Mesendoderm (in vitro differentiated cells): ENCODE data around the gene ZDHHC11B.
A peak's percentile ranks its signal among the peaks of the same experiment; 100 is the strongest.
"Not testable (repeated sequence)": the region's sequence is repeated elsewhere in the genome, so short reads cannot be mapped to it uniquely, and the experiment has no call there.

Experiments
- DNase-seq: peaks from one replicate; pipeline ENCODE4 v3.0.0; 2013
- H2AK5ac ChIP-seq: 2 replicates; pipeline ENCODE4 v1.6.1; 2013; ENCODE audit warnings: low read length, inconsistent platforms
- H2BK120ac ChIP-seq: 2 replicates; pipeline ENCODE4 v1.6.1; 2013; ENCODE audit warnings: low read depth, mild to moderate bottlenecking, low read length, moderate library complexity, mixed read lengths
- H2BK15ac ChIP-seq: replicated peaks from 2 replicates; pipeline ENCODE4 v1.6.1; 2013; ENCODE audit warnings: low read depth, mild to moderate bottlenecking, moderate library complexity
- H2BK5ac ChIP-seq: 2 replicates; pipeline ENCODE4 v1.6.1; 2013; ENCODE audit warnings: low read length, inconsistent platforms
- H3K18ac ChIP-seq: 2 replicates; pipeline ENCODE4 v1.6.1; 2013; ENCODE audit warnings: mild to moderate bottlenecking, low read length, mixed read lengths
- H3K23ac ChIP-seq: one replicate; pipeline ENCODE4 v1.6.1; 2013; ENCODE audit warnings: low read length
- H3K27ac ChIP-seq: 2 replicates; pipeline ENCODE4 v1.5.1; 2013; ENCODE audit warnings: low read depth, mild to moderate bottlenecking, inconsistent platforms, low read length, moderate library complexity
- H3K27me3 ChIP-seq: 2 replicates; pipeline ENCODE4 v1.6.1; 2013; ENCODE audit warnings: low read length, control low read depth, mild to moderate bottlenecking, inconsistent platforms; ENCODE audit not compliant: insufficient read depth, poor library complexity
- H3K36me3 ChIP-seq: 2 replicates; pipeline ENCODE4 v1.6.1; 2013; ENCODE audit warnings: low read length, inconsistent platforms; ENCODE audit not compliant: control insufficient read depth, insufficient read depth
- H3K4ac ChIP-seq: one replicate; pipeline ENCODE4 v1.6.1; 2013; ENCODE audit warnings: low read depth, mild to moderate bottlenecking, low read length, moderate library complexity
- H3K4me1 ChIP-seq: 2 replicates; pipeline ENCODE4 v1.6.1; 2013; ENCODE audit warnings: low read depth, low read length, inconsistent platforms; ENCODE audit not compliant: control insufficient read depth
- H3K4me2 ChIP-seq: 2 replicates; pipeline ENCODE4 v1.6.1; 2013; ENCODE audit warnings: low read length
- H3K4me3 ChIP-seq: 2 replicates; pipeline ENCODE4 v1.5.1; 2013; ENCODE audit warnings: mild to moderate bottlenecking, low read length
- H3K56ac ChIP-seq: one replicate; pipeline ENCODE4 v1.6.1; 2013; ENCODE audit warnings: low read length
- H3K79me1 ChIP-seq: 2 replicates; pipeline ENCODE4 v1.6.1; 2013; ENCODE audit warnings: low read length, inconsistent platforms
- H3K79me2 ChIP-seq: 2 replicates; pipeline ENCODE4 v1.6.1; 2013; ENCODE audit warnings: mild to moderate bottlenecking, low read length; ENCODE audit not compliant: control insufficient read depth, insufficient read depth
- H3K9ac ChIP-seq: 2 replicates; pipeline ENCODE4 v1.6.1; 2013; ENCODE audit warnings: low read length, inconsistent platforms
- H4K5ac ChIP-seq: one replicate; pipeline ENCODE4 v1.6.1; 2013; ENCODE audit warnings: low read length
- H4K8ac ChIP-seq: one replicate; pipeline ENCODE4 v1.6.1; 2013; ENCODE audit warnings: low read depth, mild to moderate bottlenecking, control low read depth, low read length, moderate library complexity
- WGBS: extraction: QIAGEN DNeasy Blood & Tissue Kit; methylation state at CpG from one replicate; pipeline ENCODE4 v1.1.7; 2013; ENCODE audit warnings: low lambda C conversion rate, missing lambda C conversion rate; ENCODE audit not compliant: insufficient coverage; ENCODE audit errors: extremely low coverage; 5-methylcytosine and 5-hydroxymethylcytosine counted together

The ZDHHC11B gene

GRCh38 chr5:788703-789102 lies 4.2 kb upstream of the ZDHHC11B start:
- H4K8ac ChIP-seq, H3K4me3 ChIP-seq, DNase-seq, H3K36me3 ChIP-seq, H3K4ac ChIP-seq, H3K23ac ChIP-seq, H2BK120ac ChIP-seq, H3K18ac ChIP-seq, H3K27ac ChIP-seq, H3K56ac ChIP-seq, H2BK5ac ChIP-seq, H2AK5ac ChIP-seq, H3K79me2 ChIP-seq, H2BK15ac ChIP-seq, H3K79me1 ChIP-seq, H3K27me3 ChIP-seq, H4K5ac ChIP-seq, H3K4me1 ChIP-seq, H3K9ac ChIP-seq, H3K4me2 ChIP-seq: not testable (repeated sequence)
- no CpG with 5 or more reads among the region's 10 CpGs for WGBS

GRCh38 chr5:787857-788233 lies 3.3 kb upstream of the ZDHHC11B start:
- H3K4me2 ChIP-seq, H3K4me3 ChIP-seq, H3K56ac ChIP-seq, H3K79me1 ChIP-seq, H3K36me3 ChIP-seq, H3K23ac ChIP-seq, H4K5ac ChIP-seq, H2BK120ac ChIP-seq, H3K4ac ChIP-seq, DNase-seq, H3K18ac ChIP-seq, H2AK5ac ChIP-seq, H3K27me3 ChIP-seq, H2BK5ac ChIP-seq, H3K9ac ChIP-seq, H4K8ac ChIP-seq, H2BK15ac ChIP-seq, H3K4me1 ChIP-seq, H3K79me2 ChIP-seq, H3K27ac ChIP-seq: not testable (repeated sequence)
- no CpG with 5 or more reads among the region's 6 CpGs for WGBS

GRCh38 chr5:787224-787856 lies 2.8 kb upstream of the ZDHHC11B start:
- H3K4me2 ChIP-seq, H3K56ac ChIP-seq, H3K79me1 ChIP-seq, H3K27ac ChIP-seq, H3K18ac ChIP-seq, H4K5ac ChIP-seq, H3K4me3 ChIP-seq, H3K79me2 ChIP-seq, H4K8ac ChIP-seq, H2BK5ac ChIP-seq, H3K36me3 ChIP-seq, H3K27me3 ChIP-seq, H2BK120ac ChIP-seq, H3K9ac ChIP-seq, H2BK15ac ChIP-seq, H2AK5ac ChIP-seq, DNase-seq, H3K4ac ChIP-seq, H3K4me1 ChIP-seq, H3K23ac ChIP-seq: not testable (repeated sequence)
- no CpG with 5 or more reads among the region's 18 CpGs for WGBS

- H3K79me2 ChIP-seq, H2AK5ac ChIP-seq, H3K79me1 ChIP-seq, H3K23ac ChIP-seq, H2BK5ac ChIP-seq, H3K4me3 ChIP-seq, H3K4me1 ChIP-seq, H4K5ac ChIP-seq, H3K27ac ChIP-seq, H3K56ac ChIP-seq, H4K8ac ChIP-seq, H2BK15ac ChIP-seq, H3K18ac ChIP-seq, H3K4ac ChIP-seq, H3K36me3 ChIP-seq, H2BK120ac ChIP-seq, H3K27me3 ChIP-seq, H3K4me2 ChIP-seq, DNase-seq, H3K9ac ChIP-seq: not testable (repeated sequence)
- WGBS, result no CpG with 5 or more reads among the region's 43 CpGs
These were observed 714 bp upstream of the ZDHHC11B start for GRCh38 chr5:785181-785705.

DNA sequence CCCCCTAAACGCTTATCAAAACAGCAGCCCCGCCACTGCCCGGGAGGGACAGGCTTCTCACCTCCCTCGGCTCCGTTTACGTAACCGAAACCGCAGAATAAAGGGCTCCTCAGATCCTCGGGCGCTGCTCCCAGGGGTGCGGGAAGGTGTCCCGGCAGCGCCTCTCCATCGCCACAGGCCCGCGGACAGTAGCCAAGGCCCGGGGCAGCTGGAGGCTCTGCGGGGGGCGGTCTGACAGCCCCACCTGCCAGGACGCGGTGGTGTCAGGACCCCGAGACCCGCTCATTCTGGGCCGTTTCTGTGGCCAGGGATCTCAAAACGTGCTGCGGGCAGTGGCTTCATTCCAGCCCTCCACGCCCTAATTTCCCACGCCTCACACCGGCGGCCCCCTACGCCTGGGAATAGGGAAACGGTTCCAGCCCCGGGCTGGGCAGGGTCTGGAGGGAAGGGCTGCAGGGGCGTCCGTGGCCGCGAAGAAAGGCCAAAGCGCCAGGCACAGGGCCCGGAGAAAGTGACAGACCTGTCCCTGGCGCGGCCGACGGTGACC lies 575 bp downstream of the ZDHHC11B start:
- H4K5ac ChIP-seq, H3K56ac ChIP-seq, H2BK120ac ChIP-seq, H4K8ac ChIP-seq, H3K27me3 ChIP-seq, H3K79me2 ChIP-seq, H3K27ac ChIP-seq, H2BK15ac ChIP-seq, H3K23ac ChIP-seq, H3K4me3 ChIP-seq, H3K18ac ChIP-seq, H3K4ac ChIP-seq, H3K4me1 ChIP-seq, H2AK5ac ChIP-seq, H3K79me1 ChIP-seq, H3K36me3 ChIP-seq, H2BK5ac ChIP-seq, H3K9ac ChIP-seq: not testable (repeated sequence)
- peak; percentile 39 for DNase-seq
- H3K4me2 ChIP-seq, result peak overlapping the region; percentile 31
- no CpG with 5 or more reads among the region's 43 CpGs for WGBS
